B cell (primary cell): ENCODE results near the gene GAB3. TPM values are rescaled to one million over a fixed set of nuclear protein-coding genes. Genes with fewer than 3 reads are reported as not detected.

Experiments
- ATAC-seq: fragments of 200-7000 bp; cut with Tn5 transposase; one replicate; pipeline ENCODE4 v1.10.0; 2021; ENCODE audit warnings: low read depth, mild to moderate bottlenecking, moderate number of reproducible peaks, moderate library complexity
- CTCF ChIA-PET: fragments of 350-600 bp; sonication (Branson Sonifier 250); formaldehyde crosslinking; loops from one replicate; lab custom pipeline; 2021; ENCODE audit warnings: antibody characterized with exemption, inconsistent platforms; lab: Charles Lee
- POLR2A ChIA-PET: fragments of 350-600 bp; sonication (Branson Sonifier 250); formaldehyde crosslinking; loops from one replicate; lab custom pipeline; 2021; ENCODE audit warnings: antibody characterized with exemption; lab: Charles Lee
- DNase-seq: peaks from one replicate; pipeline ENCODE4 v3.0.0; 2013
- H2AFZ ChIP-seq: 2 replicates; pipeline ENCODE4 v1.6.1; 2012; ENCODE audit warnings: mild to moderate bottlenecking, low read depth, low read length; ENCODE audit not compliant: insufficient read depth, poor library complexity, severe bottlenecking
- H3K27ac ChIP-seq, 2 donors: 1 replicate in 1 of 2; 2 replicates in 1 of 2; pipeline ENCODE4 v1.5.1; 2012 to 2013; ENCODE audit warnings: low read length in 2 of 2, mild to moderate bottlenecking in 2 of 2, moderate library complexity in 1 of 2
- H3K27me3 ChIP-seq, 4 experiments: fragments of 200-600 bp in 1 of 4; sonication (generic) in 1 of 4; replicated peaks in 1 of 4; 1 replicate in 2 of 4; 2 replicates in 2 of 4; pipeline versions ENCODE4 v1.6.1 to v1.7.0; 2013 to 2016; ENCODE audit warnings: low read length in 3 of 4, mild to moderate bottlenecking in 2 of 4, mixed read lengths in 1 of 4, moderate library complexity in 1 of 4; ENCODE audit not compliant: insufficient read depth in 4 of 4, control insufficient read depth in 3 of 4; ENCODE audit errors: control extremely low read depth in 1 of 4
- H3K36me3 ChIP-seq, 2 experiments: replicated peaks in 1 of 2; 1 replicate in 1 of 2; 2 replicates in 1 of 2; pipeline versions ENCODE4 v1.6.1 to v1.7.1; 2013; ENCODE audit warnings: low read length in 1 of 2; ENCODE audit not compliant: insufficient read depth in 2 of 2, control insufficient read depth in 1 of 2; ENCODE audit errors: control extremely low read depth in 1 of 2, extremely low read depth in 1 of 2
- H3K4me1 ChIP-seq, 2 donors: fragments of 200-600 bp in 1 of 2; sonication (generic) in 1 of 2; 1 replicate in 1 of 2; 2 replicates in 1 of 2; pipeline versions ENCODE4 v1.5.1 to v1.6.1; 2013 to 2017; ENCODE audit warnings: low read length in 2 of 2; ENCODE audit not compliant: control insufficient read depth in 2 of 2, insufficient read depth in 2 of 2
- H3K4me2 ChIP-seq: replicated peaks from 2 replicates; pipeline ENCODE3; 2012; ENCODE audit warnings: mild to moderate bottlenecking, low read depth, low read length; ENCODE audit not compliant: poor library complexity, severe bottlenecking
- H3K4me3 ChIP-seq, 5 experiments: fragments of 200-600 bp in 1 of 5; sonication (generic) in 1 of 5; 1 replicate in 3 of 5; 2 replicates in 2 of 5; pipeline versions ENCODE4 v1.5.1 to v1.7.0; 2011 to 2016; ENCODE audit warnings: low read length in 4 of 5, mild to moderate bottlenecking in 4 of 5, low read depth in 2 of 5, control low read depth in 1 of 5, moderate library complexity in 1 of 5; ENCODE audit not compliant: insufficient read depth in 1 of 5; ENCODE audit errors: control extremely low read depth in 1 of 5, extremely low read depth in 1 of 5
- H3K79me2 ChIP-seq: fragments of 200-600 bp; sonication (generic); one replicate; pipeline ENCODE4 v1.6.0; 2016; ENCODE audit warnings: low read length; ENCODE audit not compliant: control insufficient read depth, insufficient read depth
- H3K9ac ChIP-seq: fragments of 200-600 bp; sonication (generic); 2 replicates; pipeline ENCODE4 v1.6.1; 2017; ENCODE audit warnings: mild to moderate bottlenecking, low read length, moderate library complexity
- H3K9me3 ChIP-seq, 3 donors: one replicate each; pipeline versions ENCODE4 v1.6.1 to v1.7.1; 2013; ENCODE audit warnings: low read length in 2 of 3; ENCODE audit not compliant: control insufficient read depth in 2 of 3, insufficient read depth in 1 of 3; ENCODE audit errors: control extremely low read depth in 1 of 3
- H4K20me1 ChIP-seq: 2 replicates; pipeline ENCODE4 v1.6.0; 2012; ENCODE audit warnings: mild to moderate bottlenecking, low read length; ENCODE audit not compliant: insufficient read depth, control insufficient read depth, poor library complexity, severe bottlenecking
- H3K27ac Mint-ChIP-seq: one replicate; pipeline ENCODE4 v1.8.0; 2021; ENCODE audit warnings: mixed read lengths
- H3K27me3 Mint-ChIP-seq: one replicate; pipeline ENCODE4 v1.8.0; 2021; ENCODE audit warnings: mixed read lengths
- H3K4me1 Mint-ChIP-seq: one replicate; pipeline ENCODE4 v1.8.0; 2021; ENCODE audit warnings: mixed read lengths
- H3K4me3 Mint-ChIP-seq: one replicate; pipeline ENCODE4 v1.8.0; 2021; ENCODE audit warnings: mixed read lengths
- H3K9me3 Mint-ChIP-seq: one replicate; pipeline ENCODE4 v1.8.0; 2022; ENCODE audit warnings: mixed read lengths; ENCODE audit not compliant: insufficient read depth
- CTCF ChIP-seq: fragments of 200-600 bp; IDR thresholded peaks from one replicate; pipeline ENCODE4 v1.8.0; 2022; ENCODE audit warnings: antibody characterized with exemption, mild to moderate bottlenecking
- EZH2 ChIP-seq: IDR thresholded peaks from 2 replicates; pipeline ENCODE4 v1.6.1; 2012; ENCODE audit warnings: borderline replicate concordance, low read depth, mild to moderate bottlenecking, moderate library complexity, low read length; ENCODE audit not compliant: insufficient read depth, poor library complexity, severe bottlenecking
- WGBS: methylation state at CpG from one replicate; pipeline ENCODE4 v1.1.5; 2013; ENCODE audit warnings: missing lambda C conversion rate; ENCODE audit not compliant: insufficient coverage; 5-methylcytosine and 5-hydroxymethylcytosine counted together
- intact Hi-C: fragments of 100-400 bp; cut with micrococcal nuclease; formaldehyde crosslinking; loops from one replicate; pipeline ENCODE4 v1.10.0; 2022
- polyA plus RNA-seq: library from polyadenylated mRNA; depleted of rRNA; stranded (reverse); fragments of >200 nt; gene quantifications from 2 replicates; pipeline ENCODE4 v1.2.3, GENCODE V29; 2012
- total RNA-seq, 2 donors: library from RNA; stranded (reverse); fragments of 120-200 nt in 1 of 2; gene quantifications; 1 replicate in 1 of 2; 2 replicates in 1 of 2; pipeline versions ENCODE4 v1.2.3 to v1.2.4, GENCODE V29; 2013 to 2022

GAB3 gene
- total and polyA plus RNA-seq, 2 donors (not counting 1 experiment from before 2014, with no cell fraction given) = 13.2 to 16.5 TPM

- H3K4me3 ChIP-seq = no peak overlapping the region
- no peak overlapping the region for H3K27ac ChIP-seq
- no peak overlapping the region for H3K9ac ChIP-seq
- no peak overlapping the region for H3K4me2 ChIP-seq
- no peak overlapping the region for H3K4me3 Mint-ChIP-seq
- no peaks in the 10 kb centered on the region for H3K27me3 Mint-ChIP-seq
- H3K36me3 ChIP-seq = peaks cover 0 to 6% of the 10 kb centered on the region in 2 experiments
- no peak overlapping the region for H2AFZ ChIP-seq
- H3K9me3 ChIP-seq = peaks cover 0 to 4% (median 0%) of the 10 kb centered on the region in 3 donors
- ChIA-PET CTCF (interaction anchor here (0.8 kb wide), 1 partner anchor 38 kb away, joined by 3 read pairs; the partner anchor contains the start of gene GAB3), POLR2A (no interaction called here)
- H4K20me1 ChIP-seq = no peaks in the 10 kb centered on the region
- 40% methylated on average over 2 of the region's 7 CpGs for WGBS
- H3K4me1 Mint-ChIP-seq = peaks cover 38% of the 10 kb centered on the region
- TF ChIP-seq CTCF (no peak), EZH2 (no peak)
- ATAC-seq = no peak
- DNase-seq = no peak
- H3K4me1 ChIP-seq = peaks cover 9 to 13% of the 10 kb centered on the region in 2 donors
- H3K79me2 ChIP-seq = no peaks in the 10 kb centered on the region
- no peaks in the 10 kb centered on the region for H3K9me3 Mint-ChIP-seq
- intact Hi-C loops = loop anchor here (10.0 kb wide), 1 partner anchor 132 kb away; no protein-coding TSS in a partner anchor
- H3K27ac Mint-ChIP-seq = no peak overlapping the region
- no peaks in the 10 kb centered on the region for H3K27me3 ChIP-seq
Observed at GRCh38 chrX:154712781-154713740, 37.8 kb downstream of the GAB3 start.

GRCh38 chrX:154711264-154711663, 39.6 kb downstream of the GAB3 start:
- POLR2A ChIA-PET = no interaction called here
- DNase-seq (no peak), ATAC-seq (no peak)
- Mint-ChIP-seq H3K9me3 (no peaks in the 10 kb centered on the region), H3K27me3 (no peaks in the 10 kb centered on the region), H3K4me3 (no peak overlapping the region), H3K4me1 (peaks cover 27% of the 10 kb centered on the region), H3K27ac (no peak overlapping the region)
- H3K9ac ChIP-seq = no peak overlapping the region
- CTCF ChIA-PET = no interaction called here
- TF ChIP-seq CTCF (no peak), EZH2 (no peak)
- H3K36me3 ChIP-seq = peaks cover 0 to 6% of the 10 kb centered on the region in 2 experiments
- intact Hi-C loops = loop anchor here (10.0 kb wide), 1 partner anchor 134 kb away; no protein-coding TSS in a partner anchor
- H3K27me3 ChIP-seq = no peaks in the 10 kb centered on the region
- H3K27ac ChIP-seq = no peak overlapping the region
- H2AFZ ChIP-seq = no peak overlapping the region
- peaks cover 0 to 4% (median 0%) of the 10 kb centered on the region in 3 donors for H3K9me3 ChIP-seq
- H3K79me2 ChIP-seq = no peaks in the 10 kb centered on the region
- H3K4me1 ChIP-seq = peaks cover 0 to 4% of the 10 kb centered on the region in 2 donors
- 71% methylated on average over 1 of the region's 1 CpG for WGBS
- H3K4me2 ChIP-seq = no peak overlapping the region
- H3K4me3 ChIP-seq = no peak overlapping the region
- H4K20me1 ChIP-seq = no peaks in the 10 kb centered on the region
